CD14-positive monocyte (primary cell): ENCODE measurements around the gene CAMK2A. TPM values are rescaled to one million over a fixed set of nuclear protein-coding genes. Genes with fewer than 3 reads are reported as not detected.

Experiments used
- DNase-seq, 3 donors: peaks; one replicate each; pipeline ENCODE4 v3.0.0-alpha.2; 2011 to 2022
- H2AFZ ChIP-seq: 2 replicates; pipeline ENCODE4 v1.6.0; 2012; ENCODE audit warnings: mild to moderate bottlenecking, low read depth, low read length, inconsistent platforms; ENCODE audit not compliant: insufficient read depth, poor library complexity, severe bottlenecking
- H3K27ac ChIP-seq, 2 donors: 1 replicate in 1 of 2; 2 replicates in 1 of 2; pipeline ENCODE4 v1.5.1; 2012 to 2013; ENCODE audit warnings: low read length in 2 of 2, control low read depth in 1 of 2, inconsistent platforms in 1 of 2, low read depth in 1 of 2, mild to moderate bottlenecking in 1 of 2
- H3K27me3 ChIP-seq, 2 donors: one replicate each; pipeline versions ENCODE4 v1.6.0 to v1.6.1; 2011 to 2013; ENCODE audit warnings: low read length in 2 of 2; ENCODE audit not compliant: control insufficient read depth in 2 of 2, insufficient read depth in 2 of 2
- H3K36me3 ChIP-seq, 2 donors: replicated peaks in 1 of 2; 1 replicate in 1 of 2; 2 replicates in 1 of 2; pipeline versions ENCODE4 v1.5.1 to v1.6.1; 2012 to 2013; ENCODE audit warnings: low read length in 2 of 2, control low read depth in 1 of 2, inconsistent platforms in 1 of 2, mild to moderate bottlenecking in 1 of 2; ENCODE audit not compliant: insufficient read depth in 2 of 2, control insufficient read depth in 1 of 2
- H3K4me1 ChIP-seq, 2 donors: 1 replicate in 1 of 2; 2 replicates in 1 of 2; pipeline versions ENCODE4 v1.5.1 to v1.6.1; 2012 to 2013; ENCODE audit warnings: low read length in 2 of 2, control low read depth in 1 of 2, inconsistent platforms in 1 of 2, mild to moderate bottlenecking in 1 of 2, moderate library complexity in 1 of 2; ENCODE audit not compliant: insufficient read depth in 2 of 2, control insufficient read depth in 1 of 2
- H3K4me2 ChIP-seq: replicated peaks from 2 replicates; pipeline ENCODE3; 2012; ENCODE audit warnings: low read length, moderate library complexity, mild to moderate bottlenecking; ENCODE audit not compliant: poor library complexity, severe bottlenecking; ENCODE audit errors: extremely low read depth
- H3K4me3 ChIP-seq, 3 experiments: fragments of 200-600 bp in 1 of 3; sonication (generic) in 1 of 3; replicated peaks in 1 of 3; 1 replicate in 2 of 3; 2 replicates in 1 of 3; pipeline ENCODE4 v1.5.1; 2011 to 2013; ENCODE audit warnings: low read length in 3 of 3, mild to moderate bottlenecking in 3 of 3, control low read depth in 2 of 3, low read depth in 2 of 3, inconsistent platforms in 1 of 3, moderate library complexity in 1 of 3
- H3K79me2 ChIP-seq: 2 replicates; pipeline ENCODE4 v1.6.0; 2012; ENCODE audit warnings: mild to moderate bottlenecking, control low read depth, inconsistent platforms, low read length, moderate library complexity; ENCODE audit not compliant: insufficient read depth
- H3K9ac ChIP-seq: 2 replicates; pipeline ENCODE4 v1.6.0; 2017; ENCODE audit warnings: low read length, mild to moderate bottlenecking; ENCODE audit not compliant: insufficient read depth, poor library complexity, severe bottlenecking
- H3K9me3 ChIP-seq, 2 donors: replicated peaks in 1 of 2; 1 replicate in 1 of 2; 2 replicates in 1 of 2; pipeline versions ENCODE4 v1.5.1 to v1.6.1; 2012 to 2013; ENCODE audit warnings: low read length in 2 of 2, control low read depth in 1 of 2; ENCODE audit not compliant: control insufficient read depth in 1 of 2, insufficient read depth in 1 of 2
- H4K20me1 ChIP-seq: 2 replicates; pipeline ENCODE4 v1.6.0; 2012; ENCODE audit warnings: mild to moderate bottlenecking, low read length, control low read depth, moderate library complexity; ENCODE audit not compliant: insufficient read depth
- H3K27ac Mint-ChIP-seq, 7 donors: one replicate each; pipeline ENCODE4 v1.8.0; 2020; ENCODE audit warnings: mild to moderate bottlenecking in 7 of 7, mixed read lengths in 7 of 7, moderate library complexity in 6 of 7, inconsistent platforms in 2 of 7
- H3K27me3 Mint-ChIP-seq, 3 donors: one replicate each; pipeline ENCODE4 v1.8.0; 2021 to 2022; ENCODE audit warnings: low read depth in 3 of 3, mild to moderate bottlenecking in 3 of 3, mixed read lengths in 3 of 3, moderate library complexity in 3 of 3, inconsistent platforms in 1 of 3
- H3K36me3 Mint-ChIP-seq, 2 donors: one replicate each; pipeline ENCODE4 v1.8.0; 2020; ENCODE audit warnings: mixed read lengths in 2 of 2, inconsistent platforms in 1 of 2, mild to moderate bottlenecking in 1 of 2
- H3K4me1 Mint-ChIP-seq: one replicate; pipeline ENCODE4 v1.8.0; 2020; ENCODE audit warnings: mild to moderate bottlenecking, mixed read lengths
- H3K4me3 Mint-ChIP-seq, 2 donors: one replicate each; pipeline ENCODE4 v1.8.0; 2020; ENCODE audit warnings: mild to moderate bottlenecking in 2 of 2, mixed read lengths in 2 of 2, moderate library complexity in 1 of 2
- H3K9me3 Mint-ChIP-seq, 7 donors: one replicate each; pipeline ENCODE4 v1.8.0; 2020 to 2022; ENCODE audit warnings: mixed read lengths in 7 of 7, mild to moderate bottlenecking in 6 of 7, moderate library complexity in 6 of 7, inconsistent platforms in 2 of 7
- CTCF ChIP-seq: fragments of 200-600 bp; IDR thresholded peaks from one replicate; pipeline ENCODE4 v1.8.0; 2022; ENCODE audit warnings: antibody characterized with exemption, mild to moderate bottlenecking
- WGBS: methylation state at CpG from one replicate; pipeline ENCODE4 v1.1.5; 2013; ENCODE audit warnings: missing lambda C conversion rate; ENCODE audit not compliant: insufficient coverage; 5-methylcytosine and 5-hydroxymethylcytosine counted together
- intact Hi-C, 2 donors: fragments of 100-400 bp; cut with micrococcal nuclease; formaldehyde crosslinking; loops; one replicate each; pipeline versions ENCODE4 v1.15.0 to v1.15.1; 2023
- polyA plus RNA-seq, 3 donors: library from polyadenylated mRNA; depleted of rRNA in 1 of 3; unstranded in 2 of 3; stranded (reverse) in 1 of 3; fragments of 300-500 nt in 2 of 3; fragments of >200 nt in 1 of 3; fragmentation: Illumina TruSeq in 2 of 3; gene quantifications; 1 replicate in 2 of 3; 2 replicates in 1 of 3; pipeline ENCODE4 v1.2.3, GENCODE V29; 2012 to 2021

The CAMK2A gene
- polyA plus RNA-seq, 3 donors, result not detected

- WGBS, result 89% methylated on average over 6 of the region's 7 CpGs
- Mint-ChIP-seq H3K9me3 (no peaks in the 10 kb centered on the region), H3K27me3 (peaks cover 8 to 9% (median 9%) of the 10 kb centered on the region in 3 donors), H3K27ac (no peak overlapping the region), H3K36me3 (no peaks in the 10 kb centered on the region), H3K4me3 (no peak overlapping the region), H3K4me1 (peaks cover 2% of the 10 kb centered on the region)
- Histone ChIP-seq H2AFZ (no peak overlapping the region), H3K4me2 (no peak overlapping the region), H3K4me3 (no peak overlapping the region), H3K27ac (no peak overlapping the region), H3K9ac (no peak overlapping the region), H3K4me1 (no peaks in the 10 kb centered on the region), H3K79me2 (no peaks in the 10 kb centered on the region), H3K27me3 (peaks cover 0 to 2% of the 10 kb centered on the region in 2 donors), H3K9me3 (no peaks in the 10 kb centered on the region), H3K36me3 (no peaks in the 10 kb centered on the region), H4K20me1 (no peaks in the 10 kb centered on the region)
- DNase-seq, result no peak
- intact Hi-C loops, result no loop called here
- TF ChIP-seq CTCF, result no peak
Measured at GRCh38 chr5:150309101-150309885, 19.7 kb upstream of the CAMK2A start.

- no peak overlapping the region for H3K27ac ChIP-seq
- no peak for TF ChIP-seq CTCF
- H3K9me3 ChIP-seq, result peaks cover 0 to 6% of the 10 kb centered on the region in 2 donors
- no peaks in the 10 kb centered on the region for H3K4me1 Mint-ChIP-seq
- H2AFZ ChIP-seq, result no peak overlapping the region
- H3K4me2 ChIP-seq, result no peak overlapping the region
- H3K9me3 Mint-ChIP-seq, result peaks cover 0 to 3% (median 0%) of the 10 kb centered on the region in 7 donors
- WGBS, result 95% methylated on average over 7 of the region's 11 CpGs
- H3K27me3 Mint-ChIP-seq, result peaks cover 22 to 23% (median 23%) of the 10 kb centered on the region in 3 donors
- no peaks in the 10 kb centered on the region for H3K36me3 ChIP-seq
- no peaks in the 10 kb centered on the region for H3K79me2 ChIP-seq
- H3K27ac Mint-ChIP-seq, result no peak overlapping the region
- DNase-seq, result no peak
- no peaks in the 10 kb centered on the region for H4K20me1 ChIP-seq
- H3K4me3 Mint-ChIP-seq, result no peak overlapping the region
- H3K9ac ChIP-seq, result no peak overlapping the region
- H3K36me3 Mint-ChIP-seq, result no peaks in the 10 kb centered on the region
- no peak overlapping the region for H3K4me3 ChIP-seq
- H3K4me1 ChIP-seq, result no peaks in the 10 kb centered on the region
- peaks cover 14 to 17% of the 10 kb centered on the region in 2 donors for H3K27me3 ChIP-seq
- intact Hi-C loops, result no loop called here
Measured at GRCh38 chr5:150307617-150308426, 18.2 kb upstream of the CAMK2A start.
